HG03354 (cell line): ENCODE data around the gene ADCY1.
"Not testable (repeated sequence)": the region's sequence is repeated elsewhere in the genome, so short reads cannot be mapped to it uniquely, and the experiment has no call there.

Experiments
- ATAC-seq: cut with Tn5 transposase; IDR thresholded peaks from one replicate; pipeline ENCODE4 v1.9.1; 2021; ENCODE audit warnings: mild to moderate bottlenecking; ENCODE audit not compliant: unreplicated experiment, poor library complexity, severe bottlenecking

Gene ADCY1

DNA sequence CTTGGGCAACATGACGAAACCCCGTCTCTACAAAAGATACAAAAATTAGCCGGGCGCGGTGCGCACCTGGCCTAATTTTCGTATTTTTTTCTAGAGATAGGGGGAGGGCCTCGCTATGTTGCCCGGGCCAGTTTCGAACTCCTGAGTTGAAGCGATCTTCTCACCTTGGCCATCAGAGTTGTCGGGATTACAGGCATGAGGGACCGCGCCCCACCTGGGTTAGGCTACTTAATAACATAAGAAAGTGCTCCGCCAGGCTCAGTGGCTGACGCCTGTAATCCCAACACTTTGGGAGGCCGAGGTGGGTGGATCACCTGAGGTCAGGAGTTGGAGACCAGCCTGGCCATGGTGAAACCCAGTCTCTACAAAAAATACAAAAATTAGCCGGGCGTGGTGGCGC lies 195.5 kb downstream of the ADCY1 start:
- not testable (repeated sequence) for ATAC-seq
